ENCODE data around the gene RMND5B.

DNA sequence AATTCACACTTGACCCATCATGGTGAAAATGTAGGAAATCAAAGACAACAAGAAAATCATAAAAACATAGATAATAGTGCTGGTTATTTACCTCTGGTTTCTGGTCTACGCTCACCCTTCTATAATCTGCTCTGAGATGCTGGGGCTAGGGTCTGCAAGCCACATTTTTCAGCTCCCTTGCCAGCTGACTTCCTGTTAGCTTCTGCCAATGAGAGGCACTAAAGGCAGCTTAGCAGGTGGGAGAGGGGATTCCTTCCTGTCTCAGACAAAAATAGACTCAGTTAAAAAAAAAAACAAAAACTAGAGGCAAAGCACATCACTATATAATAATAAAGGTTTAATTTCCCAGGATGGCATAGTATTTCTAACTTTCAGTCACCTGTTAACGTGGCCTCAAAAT, 37.7 kb upstream of the RMND5B start:
- TF ChIP-seq CTCF (IDR thresholded peaks at IDR 0.05) (no peak), POLR2A (IDR thresholded peaks at IDR 0.05) (no peak)

Data from right lobe of liver (tissue), 4 donors.